H1 (cell line): ENCODE measurements around the gene CNDP1.

Source experiments
- CHD2 ChIP-seq: IDR thresholded peaks from 2 replicates; pipeline ENCODE4 v1.6.1; 2012; ENCODE audit warnings: low read length, improper control_type of control experiment
- GABPA ChIP-seq: IDR thresholded peaks from 2 replicates; pipeline ENCODE4 v1.6.1; 2011; ENCODE audit warnings: mild to moderate bottlenecking, low read length, moderate library complexity, borderline replicate concordance; ENCODE audit not compliant: insufficient read depth
- MAFK ChIP-seq: IDR thresholded peaks from 2 replicates; pipeline ENCODE4 v1.6.1; 2012; ENCODE audit warnings: low read depth, mild to moderate bottlenecking, improper control_type of control experiment, low read length
- POLR2A ChIP-seq, 2 experiments: IDR thresholded peaks; 1 replicate in 1 of 2; 2 replicates in 1 of 2; pipeline ENCODE4 v1.6.1; 2011; ENCODE audit warnings: low read depth in 2 of 2, low read length in 2 of 2, mild to moderate bottlenecking in 2 of 2; ENCODE audit errors: control extremely low read depth in 1 of 2
- POLR2AphosphoS5 ChIP-seq: IDR thresholded peaks from 2 replicates; pipeline ENCODE4 v1.6.1; 2011; ENCODE audit warnings: low read depth, low read length
- RNF2 ChIP-seq: fragments of 200-900, 300-1000 bp; sonication (generic); IDR thresholded peaks from 2 replicates; pipeline ENCODE4 v1.7.1; 2016; ENCODE audit warnings: borderline replicate concordance, low read depth, mild to moderate bottlenecking, antibody characterized with exemption, low read length; ENCODE audit not compliant: poor library complexity, severe bottlenecking; ENCODE audit errors: missing control alignments
- SIRT6 ChIP-seq: IDR thresholded peaks from one replicate; pipeline ENCODE4 v1.7.1; 2012; ENCODE audit warnings: low read length, inconsistent platforms
- SIX5 ChIP-seq: IDR thresholded peaks from 2 replicates; pipeline ENCODE4 v1.6.1; 2011; ENCODE audit warnings: mild to moderate bottlenecking, low read depth, low read length
- TAF1 ChIP-seq: IDR thresholded peaks from 2 replicates; pipeline ENCODE4 v1.6.1; 2011; ENCODE audit warnings: mild to moderate bottlenecking, low read depth, low read length
- TAF7 ChIP-seq: optimal IDR thresholded peaks from 2 replicates; pipeline ENCODE3; 2011; ENCODE audit warnings: low read depth, mild to moderate bottlenecking, inconsistent platforms, low read length, moderate library complexity, borderline replicate concordance
- YY1 ChIP-seq: IDR thresholded peaks from 2 replicates; pipeline ENCODE4 v1.6.1; 2011; ENCODE audit warnings: low read depth, mild to moderate bottlenecking, low read length
- ZNF274 ChIP-seq: IDR thresholded peaks from 2 replicates; pipeline ENCODE4 v1.7.0; 2012; ENCODE audit warnings: low read length, borderline replicate concordance; ENCODE audit errors: extremely low read depth
- TF ChIP-seq, protein P1 (sequence below), 3 experiments: IDR thresholded peaks; 1 replicate in 2 of 3; 2 replicates in 1 of 3; pipeline versions ENCODE4 v1.5.1 to v1.6.1; 2011; ENCODE audit warnings: low read length in 3 of 3, mild to moderate bottlenecking in 3 of 3, inconsistent platforms in 2 of 3, low read depth in 1 of 3, moderate library complexity in 1 of 3; ENCODE audit not compliant: insufficient read depth in 1 of 3; ENCODE audit errors: control extremely low read depth in 1 of 3
- TF ChIP-seq, protein P2 (sequence below): IDR thresholded peaks from 2 replicates; pipeline ENCODE4 v1.6.1; 2012; ENCODE audit warnings: inconsistent platforms

- TF ChIP-seq POLR2A (IDR thresholded peaks at IDR 0.05; ENCODE audit: control extremely low read depth in 1 of 2, low read depth in 2 of 2, low read length in 2 of 2) (no peak), SIRT6 (no peak), YY1 (no peak), ZNF274 (no peak), TAF1 (no peak), TAF7 (no peak), GABPA (no peak), MAFK (no peak), SIX5 (no peak), RNF2 (no peak), CHD2 (no peak), POLR2AphosphoS5 (no peak)
- TF ChIP-seq, protein P1, sequence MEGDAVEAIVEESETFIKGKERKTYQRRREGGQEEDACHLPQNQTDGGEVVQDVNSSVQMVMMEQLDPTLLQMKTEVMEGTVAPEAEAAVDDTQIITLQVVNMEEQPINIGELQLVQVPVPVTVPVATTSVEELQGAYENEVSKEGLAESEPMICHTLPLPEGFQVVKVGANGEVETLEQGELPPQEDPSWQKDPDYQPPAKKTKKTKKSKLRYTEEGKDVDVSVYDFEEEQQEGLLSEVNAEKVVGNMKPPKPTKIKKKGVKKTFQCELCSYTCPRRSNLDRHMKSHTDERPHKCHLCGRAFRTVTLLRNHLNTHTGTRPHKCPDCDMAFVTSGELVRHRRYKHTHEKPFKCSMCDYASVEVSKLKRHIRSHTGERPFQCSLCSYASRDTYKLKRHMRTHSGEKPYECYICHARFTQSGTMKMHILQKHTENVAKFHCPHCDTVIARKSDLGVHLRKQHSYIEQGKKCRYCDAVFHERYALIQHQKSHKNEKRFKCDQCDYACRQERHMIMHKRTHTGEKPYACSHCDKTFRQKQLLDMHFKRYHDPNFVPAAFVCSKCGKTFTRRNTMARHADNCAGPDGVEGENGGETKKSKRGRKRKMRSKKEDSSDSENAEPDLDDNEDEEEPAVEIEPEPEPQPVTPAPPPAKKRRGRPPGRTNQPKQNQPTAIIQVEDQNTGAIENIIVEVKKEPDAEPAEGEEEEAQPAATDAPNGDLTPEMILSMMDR (IDR thresholded peaks at IDR 0.05; ENCODE audit: control extremely low read depth in 1 of 3, insufficient read depth in 1 of 3, low read depth in 1 of 3, low read length in 3 of 3) = no peak
- TF ChIP-seq, protein P2, sequence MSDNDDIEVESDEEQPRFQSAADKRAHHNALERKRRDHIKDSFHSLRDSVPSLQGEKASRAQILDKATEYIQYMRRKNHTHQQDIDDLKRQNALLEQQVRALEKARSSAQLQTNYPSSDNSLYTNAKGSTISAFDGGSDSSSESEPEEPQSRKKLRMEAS = no peak
Observed at GRCh38 chr18:74595431-74595830, 61.1 kb downstream of the CNDP1 start.
